Activated CD8-positive, alpha-beta memory T cell treated with anti-CD3 and anti-CD28 coated beads, Interleukin-2, amount 50 U/mL, for 1 hour (primary cell): Measurements from ENCODE around the gene GALNT13.

Source experiments
- DNase-seq: peaks from one replicate; pipeline ENCODE4 v3.0.0-alpha.2; 2020; ENCODE audit errors: extremely low read depth

The GALNT13 gene

DNA sequence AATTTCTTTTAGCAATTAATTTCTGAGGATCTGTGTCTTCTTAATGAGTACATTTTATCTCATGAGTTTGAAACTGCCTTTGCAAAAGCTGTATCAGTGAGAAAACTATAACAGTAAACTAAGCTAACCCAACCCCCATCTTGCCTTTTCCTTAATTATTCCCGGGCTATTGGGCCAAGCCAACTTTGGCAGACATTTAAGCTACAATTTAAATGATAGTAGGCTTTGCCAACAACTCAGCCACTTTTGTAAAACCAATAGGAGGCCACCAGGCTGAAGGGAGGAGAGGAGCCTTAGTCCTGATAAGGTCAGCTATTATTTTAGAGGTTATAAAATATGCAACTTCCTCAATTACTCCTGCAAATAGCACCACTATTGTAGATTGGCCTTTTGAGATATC is 608.8 kb downstream of the GALNT13 start:
- DNase-seq, result no peak

DNA sequence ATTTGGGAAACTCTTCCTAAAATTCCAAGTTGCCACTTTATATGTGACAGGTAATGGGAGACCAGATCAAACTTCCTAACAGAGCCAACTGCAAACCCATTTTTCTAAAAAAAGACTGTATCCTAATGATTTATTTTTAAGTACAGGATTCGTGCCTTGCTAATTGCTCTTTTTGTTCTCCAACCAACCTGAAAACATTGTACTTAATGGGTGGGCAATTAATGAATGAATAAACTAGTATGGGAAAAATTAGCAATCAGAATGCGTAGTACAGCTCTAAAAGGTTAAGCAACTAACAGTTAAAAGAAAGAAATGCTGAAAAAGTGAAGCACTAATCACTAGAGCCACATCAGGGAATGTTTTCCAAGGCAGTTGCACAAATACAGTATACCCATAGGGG is 609.6 kb downstream of the GALNT13 start:
- no peak for DNase-seq

- no peak for DNase-seq
Observed at GRCh38 chr2:154484338-154485099, 612.8 kb downstream of the GALNT13 start.

- no peak for DNase-seq
Observed at GRCh38 chr2:154488801-154489200, 617.1 kb downstream of the GALNT13 start.

- DNase-seq, result no peak
Observed at GRCh38 chr2:154489266-154489858, 617.6 kb downstream of the GALNT13 start.

DNA sequence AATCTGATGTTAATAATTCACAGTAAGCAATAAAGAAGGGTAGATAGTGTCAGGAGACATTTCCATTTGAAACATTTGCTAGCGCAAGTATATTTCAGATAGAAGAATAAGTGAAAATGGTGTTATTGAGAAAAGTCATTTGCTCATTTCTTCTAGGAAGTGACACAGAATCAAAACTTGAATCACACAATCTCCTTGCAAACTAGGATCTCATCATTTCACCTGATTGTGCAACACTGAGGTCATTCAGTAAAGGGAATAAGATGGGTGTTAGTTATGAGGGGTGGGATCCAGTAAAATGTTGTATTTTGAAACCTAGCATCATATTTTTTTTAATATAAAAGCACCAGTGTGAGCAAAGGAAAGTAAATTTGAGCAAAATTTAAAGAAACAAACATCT is 618.8 kb downstream of the GALNT13 start:
- DNase-seq, result no peak

GRCh38 chr2:154495455-154495868 is 623.7 kb downstream of the GALNT13 start:
- no peak for DNase-seq

DNA sequence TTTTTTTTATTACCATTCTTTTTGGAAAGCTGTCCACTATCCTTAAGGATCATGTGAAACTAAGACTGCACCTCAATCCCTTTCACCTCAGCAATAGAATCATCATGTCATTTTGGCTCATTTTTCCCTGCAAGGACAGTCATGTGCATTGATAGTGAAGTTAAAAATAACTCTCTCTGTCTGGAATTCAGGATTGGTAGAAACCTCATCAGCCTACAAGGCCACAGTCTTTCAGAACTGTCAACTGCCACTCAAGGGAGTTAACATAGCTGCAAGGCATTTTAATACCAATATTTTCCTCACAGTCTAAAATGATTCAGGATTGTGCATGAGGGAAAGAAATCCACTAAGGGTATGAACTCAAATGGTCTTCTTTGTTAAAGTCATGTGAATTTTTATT is 625.3 kb downstream of the GALNT13 start:
- no peak for DNase-seq
